Limb (tissue), 2 donors: ENCODE results near the gene DNAJB2.
A peak's percentile ranks its signal among the peaks of the same experiment; 100 is the strongest.
"Not testable (repeated sequence)": the region's sequence is repeated elsewhere in the genome, so short reads cannot be mapped to it uniquely, and the experiment has no call there.

Experiments
- DNase-seq, 2 donors: peaks; one replicate each; pipeline ENCODE4 v3.0.0-alpha.2; 2016; ENCODE audit errors: extremely low spot score in 2 of 2

The DNAJB2 gene

GRCh38 chr2:219284501-219285372 is 5.6 kb downstream of the DNAJB2 start:
- DNase-seq = no peak

- DNase-seq = no peak
Measured at GRCh38 chr2:219285373-219285735, 6.2 kb downstream of the DNAJB2 start.

- DNase-seq = peak; percentile 55 to 68
Measured at GRCh38 chr2:219285894-219286425, 6.8 kb downstream of the DNAJB2 start.

- DNase-seq = no peak
Measured at GRCh38 chr2:219286436-219287115, 7.4 kb downstream of the DNAJB2 start.

GRCh38 chr2:219287116-219287440 is 7.9 kb downstream of the DNAJB2 start:
- DNase-seq = not testable (repeated sequence)

GRCh38 chr2:219287580-219288265 is 8.6 kb downstream of the DNAJB2 start:
- DNase-seq = no peak

GRCh38 chr2:219289195-219289536 is 10.0 kb downstream of the DNAJB2 start:
- DNase-seq = no peak

- peak; percentile 77 to 89 for DNase-seq
Measured at GRCh38 chr2:219289537-219290361, 10.6 kb downstream of the DNAJB2 start.

- DNase-seq = no peak
Measured at GRCh38 chr2:219290381-219291171, 11.4 kb downstream of the DNAJB2 start.

GRCh38 chr2:219291394-219291793 is 12.2 kb downstream of the DNAJB2 start:
- no peak for DNase-seq

GRCh38 chr2:219291910-219292490 is 12.8 kb downstream of the DNAJB2 start:
- DNase-seq = no peak

- DNase-seq = no peak
Measured at GRCh38 chr2:219292616-219293015, 13.4 kb downstream of the DNAJB2 start.

- DNase-seq = no peak
Measured at GRCh38 chr2:219293736-219294231, 14.6 kb downstream of the DNAJB2 start.

GRCh38 chr2:219294356-219295351 is 15.5 kb downstream of the DNAJB2 start:
- DNase-seq = peak; percentile 84 to 91

GRCh38 chr2:219296142-219296541 is 17.0 kb downstream of the DNAJB2 start:
- DNase-seq = no peak

GRCh38 chr2:219296631-219297391 is 17.6 kb downstream of the DNAJB2 start:
- no peak for DNase-seq

GRCh38 chr2:219297766-219298456 is 18.7 kb downstream of the DNAJB2 start:
- no peak for DNase-seq
